ENCODE measurements around the gene IRS1. TPM values are rescaled to one million over a fixed set of nuclear protein-coding genes. Genes with fewer than 3 reads are reported as not detected.

IRS1 gene
- total RNA-seq, 1 experiment from 2014 or later, result 15.0 TPM

- no peak overlapping the region for H2BK12ac ChIP-seq (ENCODE audit: insufficient read length, low read depth, low read length)
- no peak overlapping the region for H2AK5ac ChIP-seq (ENCODE audit: insufficient read length, low read length)
- Mint-ChIP-seq H3K9me3 (no peaks in the 10 kb centered on the region), H3K27ac (0 out of 7 replicates have a peak overlapping the region, but pooled peaks of 1 of the 3 experiments have one; percentile 1), H3K36me3 (ENCODE audit: insufficient read depth in 1 of 3, low read depth in 3 of 3) (no peaks in the 10 kb centered on the region; a peak in 1 of 7 replicates), H3K4me3 (no peak overlapping the region), H3K4me1 (peaks cover 0 to 10% of the 10 kb centered on the region in 2 experiments; a peak in 2 of 4 replicates), H3K27me3 (ENCODE audit: low read depth) (no peaks in the 10 kb centered on the region)
- H2AFZ ChIP-seq (ENCODE audit: low read length), result no peak overlapping the region
- no peak overlapping the region for H3T11ph ChIP-seq (ENCODE audit: low read length)
- no peak overlapping the region for H3K56ac ChIP-seq (ENCODE audit: insufficient read length, low read depth, low read length)
- H3K79me1 ChIP-seq (ENCODE audit: insufficient read depth, low read depth, low read length, poor library complexity, severe bottlenecking), result no peaks in the 10 kb centered on the region
- H3K27ac ChIP-seq (ENCODE audit: insufficient read length, low read depth, low read length), result no peak overlapping the region
- H3K9me3 ChIP-seq (ENCODE audit: control insufficient read depth, low read depth, low read length), result no peaks in the 10 kb centered on the region
- no peak for DNase-seq
- TF ChIP-seq CTCF (conservative IDR thresholded peaks at IDR 0.05), result no peak
- H2BK120ac ChIP-seq (ENCODE audit: low read depth, low read length, poor library complexity, severe bottlenecking), result no peak overlapping the region
- H3K4me1 ChIP-seq (ENCODE audit: insufficient read depth, low read length), result no peaks in the 10 kb centered on the region
- H2BK15ac ChIP-seq (ENCODE audit: low read depth, low read length), result no peak overlapping the region
- H3K14ac ChIP-seq (ENCODE audit: insufficient read depth, low read length), result no peak overlapping the region
- H3K9ac ChIP-seq (ENCODE audit: extremely low read depth, insufficient read length, low read length), result no peak overlapping the region
- H3K4me2 ChIP-seq (ENCODE audit: insufficient read depth, insufficient read length, low read length), result no peak overlapping the region
- no peak overlapping the region for H4K91ac ChIP-seq (ENCODE audit: insufficient read length, low read depth, low read length)
- no peak overlapping the region for H2BK5ac ChIP-seq (ENCODE audit: insufficient read length, low read length)
- H4K20me1 ChIP-seq (ENCODE audit: control insufficient read depth, insufficient read depth, insufficient read length), result no peaks in the 10 kb centered on the region
- no peak overlapping the region for H3K23ac ChIP-seq (ENCODE audit: insufficient read length, low read depth, low read length)
- no peak overlapping the region for H2BK20ac ChIP-seq (ENCODE audit: low read depth, low read length, poor library complexity, severe bottlenecking)
- H3K27me3 ChIP-seq (ENCODE audit: insufficient read depth, low read length), result no peaks in the 10 kb centered on the region
- H4K5ac ChIP-seq (ENCODE audit: insufficient read length, low read depth, low read length), result no peak overlapping the region
- no peak overlapping the region for H3K4ac ChIP-seq (ENCODE audit: low read depth, low read length)
- no peaks in the 10 kb centered on the region for H3K79me2 ChIP-seq (ENCODE audit: insufficient read depth, low read length)
- no CpG with 5 or more reads among the region's 5 CpGs for WGBS (ENCODE audit: extremely low coverage, insufficient read length, low lambda C conversion rate)
- no peak overlapping the region for H4K8ac ChIP-seq (replicated peaks; ENCODE audit: insufficient read length, low read depth, low read length)
- no peaks in the 10 kb centered on the region for H3K23me2 ChIP-seq (ENCODE audit: insufficient read length, low read depth, low read length, poor library complexity, severe bottlenecking)
- no peak overlapping the region for H3K18ac ChIP-seq (ENCODE audit: insufficient read length, low read depth, low read length)
Measured at GRCh38 chr2:226721541-226721940, 78.1 kb downstream of the IRS1 start.

Data from H9 (cell line).